A673 (cell line): Measurements from ENCODE around the gene DTNA. TPM values are rescaled to one million over a fixed set of nuclear protein-coding genes. Genes with fewer than 3 reads are reported as not detected.
"Not testable (repeated sequence)": the region's sequence is repeated elsewhere in the genome, so short reads cannot be mapped to it uniquely, and the experiment has no call there.

Experiments used
- BruUV-seq: library from RNA; stranded (reverse); fragments of 400-500 nt; replicated peaks from 2 replicates; lab custom pipeline; 2021; lab: Mats Ljungman, UMichigan
- CTCF ChIA-PET: fragments of 300-600 bp; sonication (Branson Sonifier 250); formaldehyde crosslinking; loops from one replicate; lab custom pipeline; 2022; ENCODE audit warnings: antibody characterized with exemption; lab: Charles Lee
- POLR2A ChIA-PET: fragments of 300-600 bp; sonication (Branson Sonifier 250); formaldehyde crosslinking; loops from one replicate; lab custom pipeline; 2022; ENCODE audit warnings: antibody characterized with exemption; ENCODE audit not compliant: low non-redundant PET; lab: Charles Lee
- DNase-seq: peaks from one replicate; pipeline ENCODE4 v3.0.0-alpha.2; 2015; ENCODE audit warnings: low spot score
- H3K27ac ChIP-seq: fragments of 200-600 bp; sonication (generic); 2 replicates; pipeline ENCODE4 v1.5.1; 2016; ENCODE audit warnings: mixed run types, low read depth, mild to moderate bottlenecking, mixed read lengths, antibody characterized with exemption, low read length; ENCODE audit not compliant: poor library complexity, severe bottlenecking
- H3K27me3 ChIP-seq: fragments of 200-600 bp; sonication (generic); replicated peaks from 2 replicates; pipeline ENCODE4 v1.6.1; 2017; ENCODE audit warnings: mixed run types, low read depth, mild to moderate bottlenecking, mixed read lengths, antibody characterized with exemption, low read length; ENCODE audit not compliant: insufficient read depth, poor library complexity
- H3K36me3 ChIP-seq: fragments of 200-600 bp; sonication (generic); 2 replicates; pipeline ENCODE4 v1.6.1; 2016; ENCODE audit warnings: mixed run types, mild to moderate bottlenecking, mixed read lengths, antibody characterized with exemption, low read length; ENCODE audit not compliant: insufficient read depth, poor library complexity, severe bottlenecking
- H3K4me1 ChIP-seq: fragments of 200-600 bp; sonication (generic); 2 replicates; pipeline ENCODE4 v1.6.1; 2017; ENCODE audit warnings: mixed run types, mild to moderate bottlenecking, mixed read lengths, antibody characterized with exemption, low read length; ENCODE audit not compliant: insufficient read depth, poor library complexity, severe bottlenecking
- H3K4me3 ChIP-seq: fragments of 200-600 bp; sonication (generic); 2 replicates; pipeline ENCODE4 v1.5.1; 2016; ENCODE audit warnings: low read depth, mixed run types, mild to moderate bottlenecking, mixed read lengths, low read length; ENCODE audit not compliant: poor library complexity, severe bottlenecking
- H3K9me3 ChIP-seq: fragments of 200-600 bp; sonication (generic); 2 replicates; pipeline ENCODE4 v1.6.1; 2016; ENCODE audit warnings: mixed run types, low read depth, mild to moderate bottlenecking, mixed read lengths, antibody characterized with exemption, low read length; ENCODE audit not compliant: poor library complexity, severe bottlenecking
- CTCF ChIP-seq: fragments of 300-800, 200-600 bp; sonication (generic); conservative IDR thresholded peaks from 2 replicates; pipeline ENCODE4 v1.5.1; 2017; ENCODE audit warnings: low read depth, mild to moderate bottlenecking, antibody characterized with exemption, low read length, moderate library complexity, mixed read lengths
- EZH2 ChIP-seq: fragments of 200-600 bp; sonication (generic); IDR thresholded peaks from 2 replicates; pipeline ENCODE4 v1.6.1; 2017; ENCODE audit warnings: borderline replicate concordance, low read depth, mild to moderate bottlenecking, mixed read lengths, antibody characterized with exemption, low read length; ENCODE audit not compliant: poor library complexity, severe bottlenecking
- intact Hi-C: fragments of 100-400 bp; cut with micrococcal nuclease; formaldehyde crosslinking; loops from one replicate; pipeline ENCODE4 v1.10.0; 2022; ENCODE audit not compliant: unreplicated experiment
- total RNA-seq: library from RNA; stranded (reverse); gene quantifications from 2 replicates; pipeline ENCODE4 v1.2.3, GENCODE V29; 2021

Gene DTNA
- total RNA-seq, 1 experiment from 2014 or later, result 18.6 TPM

DNA sequence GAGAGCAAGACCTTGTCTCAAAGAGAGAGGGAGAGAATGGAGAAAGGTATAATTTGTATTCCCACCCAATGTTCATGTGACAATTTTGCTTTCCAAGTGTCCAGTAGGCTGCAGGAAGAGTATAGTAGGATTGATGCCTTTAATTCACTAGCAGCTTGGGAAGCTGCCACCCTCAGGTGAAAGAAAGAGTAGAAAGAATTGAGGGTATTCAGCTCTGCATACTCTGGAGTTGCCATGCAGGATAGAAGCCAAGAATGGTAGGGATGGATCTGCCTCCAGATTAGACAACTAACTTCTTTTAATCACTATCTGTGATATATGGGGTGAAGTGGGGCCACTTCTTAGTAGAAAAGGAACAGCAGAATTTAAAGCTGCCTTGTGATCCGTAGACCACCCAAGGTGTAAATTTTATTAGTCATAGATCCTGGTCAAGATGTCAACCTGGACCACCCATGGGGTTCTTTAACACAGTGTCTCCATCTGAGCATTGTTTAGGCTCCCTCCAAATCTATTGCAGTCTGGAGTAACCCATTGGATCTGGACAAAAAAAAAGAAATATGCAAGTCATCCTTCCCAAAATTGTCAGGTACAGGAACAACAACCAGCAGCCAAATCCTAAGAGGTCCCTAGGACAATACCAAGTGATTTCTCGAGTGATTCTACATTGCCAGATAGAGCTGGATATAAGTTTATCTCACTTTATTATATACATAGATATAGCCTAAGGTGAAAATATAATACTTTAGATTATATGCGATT, 33.1 kb upstream of the DTNA start:
- Histone ChIP-seq H3K36me3 (no peaks in the 10 kb centered on the region), H3K4me1 (no peaks in the 10 kb centered on the region), H3K9me3 (no peaks in the 10 kb centered on the region), H3K4me3 (no peak overlapping the region), H3K27ac (no peak overlapping the region), H3K27me3 (no peaks in the 10 kb centered on the region)
- intact Hi-C loops, result no loop called here
- DNase-seq, result no peak
- no TSS peak for BruUV-seq
- ChIA-PET POLR2A (interaction anchor here (0.5 kb wide), 1 partner anchor 20 kb away, joined by 3 read pairs; no protein-coding TSS in a partner anchor), CTCF (no interaction called here)
- TF ChIP-seq CTCF, result no peak
- no peak for TF ChIP-seq EZH2

- CTCF ChIA-PET, H3K4me3 ChIP-seq, POLR2A ChIA-PET, H3K36me3 ChIP-seq, BruUV-seq, H3K27me3 ChIP-seq, H3K9me3 ChIP-seq, DNase-seq, intact Hi-C loops, H3K27ac ChIP-seq: not testable (repeated sequence)
- peaks cover 16% of the 10 kb centered on the region for H3K4me1 ChIP-seq
Observed at GRCh38 chr18:34689750-34690149, 20.3 kb upstream of the DTNA start.

DNA sequence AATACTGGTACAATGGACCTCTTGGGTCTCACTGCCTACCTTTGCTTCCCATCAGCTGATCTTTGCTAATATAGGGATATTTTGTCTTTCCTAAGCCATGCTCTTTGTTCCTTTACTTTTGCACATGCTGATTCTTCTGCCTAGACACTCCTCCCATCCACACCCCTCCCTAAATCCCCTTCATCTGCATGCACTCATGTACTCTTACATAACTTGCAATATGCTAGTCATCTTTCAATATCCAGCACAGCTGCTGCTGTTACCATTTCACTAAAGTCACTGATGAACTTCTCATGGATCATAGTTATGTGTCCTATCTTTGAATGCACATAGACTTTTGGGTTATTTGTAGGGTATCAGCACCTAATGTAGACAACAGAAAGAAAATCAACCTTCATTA, 18.5 kb upstream of the DTNA start:
- Histone ChIP-seq H3K27ac (no peak overlapping the region), H3K9me3 (no peaks in the 10 kb centered on the region), H3K27me3 (no peaks in the 10 kb centered on the region), H3K4me1 (peaks cover 23% of the 10 kb centered on the region), H3K36me3 (no peaks in the 10 kb centered on the region), H3K4me3 (no peak overlapping the region)
- DNase-seq, result no peak
- ChIA-PET POLR2A (interaction anchor here (0.6 kb wide), 1 partner anchor 150 kb away, joined by 3 read pairs; no protein-coding TSS in a partner anchor), CTCF (interaction anchor here (1.0 to 1.2 kb wide), 2 partner anchors 29 to 38 kb away, joined by 3 read pairs; no protein-coding TSS in a partner anchor)
- intact Hi-C loops, result no loop called here
- no peak for TF ChIP-seq EZH2
- TF ChIP-seq CTCF, result no peak
- BruUV-seq, result no TSS peak
